ENCODE measurements around the gene DPEP2NB. TPM values are rescaled to one million over a fixed set of nuclear protein-coding genes. Genes with fewer than 3 reads are reported as not detected.

The DPEP2NB gene
- total RNA-seq, result not detected in 2 replicates

GRCh38 chr16:68015681-68016080, at the start of gene DPEP2NB:
Gene DPEP2NB, minus strand, starts transcription at chr16:68015911. Its CDS starts 141 bp downstream, at chr16:68015770.

DNA sequence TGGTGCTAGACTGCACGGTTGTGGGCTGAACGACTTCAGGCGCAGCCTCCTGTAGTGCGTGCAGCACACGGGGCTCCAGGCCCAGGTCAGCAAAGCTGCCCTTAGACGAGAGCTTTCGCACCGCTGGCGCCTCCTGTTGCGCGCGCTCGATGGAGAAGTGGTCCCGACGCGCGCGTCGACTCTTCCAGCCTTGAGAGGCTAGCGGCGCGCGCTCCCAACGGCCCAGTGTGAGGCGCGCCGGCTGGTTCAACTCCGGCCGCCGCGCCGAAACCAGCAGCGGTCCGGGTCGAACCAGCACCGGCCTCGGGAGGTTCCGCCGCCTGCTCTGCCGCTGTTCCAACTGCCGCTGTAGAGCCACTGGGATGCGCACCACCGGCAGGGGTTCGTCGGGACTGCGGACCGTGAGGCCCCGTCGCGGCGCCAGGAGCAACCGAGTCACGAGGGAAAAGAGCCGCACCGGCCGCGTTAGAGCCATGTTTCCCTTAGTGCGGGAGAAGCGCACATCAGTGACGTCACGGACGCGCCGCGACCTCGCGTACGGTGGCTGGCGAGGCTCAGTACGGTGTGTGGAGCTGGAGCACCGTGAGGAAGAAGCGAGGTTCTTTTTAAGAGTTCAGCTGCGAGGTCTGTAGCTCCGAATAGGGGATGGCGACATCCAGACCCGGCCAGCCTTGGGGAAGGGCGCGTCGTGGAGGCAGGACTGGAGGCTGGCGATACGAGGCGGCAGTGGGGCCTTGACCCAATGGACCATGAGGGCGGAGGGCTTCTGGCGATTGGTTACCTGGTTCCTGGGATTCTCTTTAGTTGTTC, 7.2 kb upstream of the DPEP2NB start, which contains the start of the genes DDX28 and DUS2:
DDX28 (minus strand) TSS at position 505 of the 810 bp plus-strand sequence; CDS start at position 475, 30 bp downstream.
DUS2 (plus strand) TSS at position 557 of the 810 bp plus-strand sequence. CDS start 14,740 bp downstream, outside the sequence.

GRCh38 chr16:67998779-67999688, 16.7 kb downstream of the DPEP2NB start, which contains the start of gene DPEP2:
Gene DPEP2, minus strand, starts transcription at chr16:67999484. Its CDS starts 6,272 bp downstream, at chr16:67993212.

GRCh38 chr16:67979955-67980678, 35.6 kb downstream of the DPEP2NB start, which contains the start of gene DPEP3:
Gene DPEP3, minus strand, starts transcription at chr16:67980499. Its CDS starts 119 bp downstream, at chr16:67980380.

GRCh38 chr16:67968400-67969253, 47.1 kb downstream of the DPEP2NB start, which contains the start of gene SLC12A4:
Gene SLC12A4, minus strand, starts transcription at chr16:67968637. Its CDS starts 84 bp downstream, at chr16:67968553.

Small RNAs within 50 kb of the gene (small RNA-seq; reads per million reads assigned to genes)
- not detected for gene RNU6-359P

Other genes with a start within 250 kb of the DPEP2NB start
- 4.8 and 6.9 TPM in 2 replicates for gene RANBP10, start 209.4 kb downstream of the DPEP2NB start, total RNA-seq
- 1.2 and 2.1 TPM in 2 replicates for gene TSNAXIP1, start 209.0 kb downstream of the DPEP2NB start, total RNA-seq
- gene THAP11, start 173.6 kb downstream of the DPEP2NB start, total RNA-seq, result 15.7 and 17.7 TPM in 2 replicates
- 96.1 and 188 TPM in 2 replicates for gene NUTF2, start 169.0 kb downstream of the DPEP2NB start, total RNA-seq
- gene CENPT, start 168.2 kb downstream of the DPEP2NB start, total RNA-seq, result 21.3 and 25.9 TPM in 2 replicates
- 35.5 and 39.6 TPM in 2 replicates for gene EDC4, start 142.9 kb downstream of the DPEP2NB start, total RNA-seq
- gene NRN1L, start 131.0 kb downstream of the DPEP2NB start, total RNA-seq, result 0.32 TPM in 1 of 2 replicates, not detected in the other
- gene PSKH1, start 122.7 kb downstream of the DPEP2NB start, total RNA-seq, result 15.2 and 15.4 TPM in 2 replicates
- gene CTRL, start 84.0 kb downstream of the DPEP2NB start, total RNA-seq, result 0.13 and 0.32 TPM in 2 replicates
- gene PSMB10, start 79.1 kb downstream of the DPEP2NB start, total RNA-seq, result 33.1 and 37.9 TPM in 2 replicates
- gene LCAT, start 71.8 kb downstream of the DPEP2NB start, total RNA-seq, result 5.1 and 7.3 TPM in 2 replicates
- gene SLC12A4, start 47.3 kb downstream of the DPEP2NB start, total RNA-seq, result 50.7 and 54.7 TPM in 2 replicates
- gene DPEP3, start 35.4 kb downstream of the DPEP2NB start, total RNA-seq, result not detected in 2 replicates
- gene DPEP2, start 16.4 kb downstream of the DPEP2NB start, total RNA-seq, result not detected in 2 replicates
- gene DDX28, start 7.3 kb upstream of the DPEP2NB start, total RNA-seq, result 8.5 and 8.9 TPM in 2 replicates
- gene DUS2, start 7.4 kb upstream of the DPEP2NB start, total RNA-seq, result 10.5 and 13.2 TPM in 2 replicates
- 32.3 and 39.0 TPM in 2 replicates for gene NFATC3, start 69.5 kb upstream of the DPEP2NB start, total RNA-seq
- gene ESRP2, start 220.2 kb upstream of the DPEP2NB start, total RNA-seq, result 0.11 and 0.13 TPM in 2 replicates
- gene PLA2G15, start 229.5 kb upstream of the DPEP2NB start, total RNA-seq, result 22.7 and 24.6 TPM in 2 replicates
- 35.3 and 41.3 TPM in 2 replicates for gene SLC7A6, start 248.6 kb upstream of the DPEP2NB start, total RNA-seq